UCSD-AML1 (cell line): Measurements from ENCODE around the gene EIF4G1.

ENCODE experiments used
- DNase-seq: peaks from one replicate; lab custom pipeline; 2025; ENCODE audit not compliant: unreplicated experiment; lab: John Stamatoyannopoulos, UW

The EIF4G1 gene

GRCh38 chr3:184381261-184382224, 67.1 kb downstream of the EIF4G1 start:
- peak; percentile 38 for DNase-seq

GRCh38 chr3:184382326-184383032, 68.1 kb downstream of the EIF4G1 start:
- DNase-seq, result no peak

GRCh38 chr3:184383033-184383740, 68.8 kb downstream of the EIF4G1 start:
- DNase-seq, result no peak

- no peak for DNase-seq
These were observed 69.9 kb downstream of the EIF4G1 start for GRCh38 chr3:184384342-184384741.
